Hepatocyte (in vitro differentiated cells): ENCODE results near the gene SERAC1. TPM values are rescaled to one million over a fixed set of nuclear protein-coding genes. Genes with fewer than 3 reads are reported as not detected.
"Not testable (repeated sequence)": the region's sequence is repeated elsewhere in the genome, so short reads cannot be mapped to it uniquely, and the experiment has no call there.

Experiments
- DNase-seq: peaks from one replicate; pipeline ENCODE4 v3.0.0-alpha.2; 2016; ENCODE audit warnings: low spot score
- H2AFZ ChIP-seq: fragments of 200-600 bp; sonication (generic); 2 replicates; pipeline ENCODE4 v1.6.0; 2016; ENCODE audit warnings: antibody characterized with exemption, mild to moderate bottlenecking
- H3K27ac ChIP-seq: fragments of 200-600 bp; sonication (generic); 2 replicates; pipeline ENCODE4 v1.5.1; 2016; ENCODE audit warnings: mild to moderate bottlenecking
- H3K27me3 ChIP-seq: fragments of 200-600 bp; sonication (generic); 2 replicates; pipeline ENCODE4 v1.6.1; 2016
- H3K36me3 ChIP-seq: fragments of 200-600 bp; sonication (generic); replicated peaks from 2 replicates; pipeline ENCODE4 v1.5.1; 2016; ENCODE audit warnings: low read depth; ENCODE audit not compliant: insufficient read depth
- H3K4me1 ChIP-seq: fragments of 200-600 bp; sonication (generic); 2 replicates; pipeline ENCODE4 v1.5.1; 2016; ENCODE audit warnings: mild to moderate bottlenecking, moderate library complexity; ENCODE audit not compliant: insufficient read depth
- H3K4me2 ChIP-seq: fragments of 200-600 bp; sonication (generic); 2 replicates; pipeline ENCODE4 v1.6.0; 2016
- H3K4me3 ChIP-seq: fragments of 200-600 bp; sonication (generic); 2 replicates; pipeline ENCODE4 v1.5.1; 2016; ENCODE audit warnings: mild to moderate bottlenecking
- H3K79me2 ChIP-seq: fragments of 200-600 bp; sonication (generic); 2 replicates; pipeline ENCODE4 v1.6.0; 2017; ENCODE audit warnings: mild to moderate bottlenecking
- H3K9me2 ChIP-seq: fragments of 200-600 bp; sonication (generic); replicated peaks from 2 replicates; pipeline ENCODE4 v1.6.0; 2017; ENCODE audit warnings: mild to moderate bottlenecking; ENCODE audit not compliant: insufficient read depth
- H3K9me3 ChIP-seq: fragments of 200-600 bp; sonication (generic); 2 replicates; pipeline ENCODE4 v1.5.1; 2016; ENCODE audit warnings: low read depth, mild to moderate bottlenecking
- H4K20me1 ChIP-seq: fragments of 200-600 bp; sonication (generic); 2 replicates; pipeline ENCODE4 v1.6.0; 2016; ENCODE audit warnings: mild to moderate bottlenecking; ENCODE audit not compliant: insufficient read depth, poor library complexity, severe bottlenecking
- EZH2 ChIP-seq: fragments of 200-600 bp; sonication (generic); IDR thresholded peaks from 2 replicates; pipeline ENCODE4 v1.6.1; 2016; ENCODE audit warnings: antibody characterized with exemption, mild to moderate bottlenecking, borderline replicate concordance
- EZH2phosphoT487 ChIP-seq: fragments of 200-600 bp; sonication (generic); IDR thresholded peaks from one replicate; pipeline ENCODE4 v1.6.1; 2018; ENCODE audit warnings: antibody characterized with exemption, mild to moderate bottlenecking, low read depth, moderate library complexity; ENCODE audit not compliant: unreplicated experiment, severe bottlenecking
- WGBS: methylation state at CpG from one replicate; pipeline ENCODE4 v1.1.6; 2016; ENCODE audit warnings: low lambda C conversion rate; ENCODE audit errors: missing lambda C conversion rate; 5-methylcytosine and 5-hydroxymethylcytosine counted together
- polyA plus RNA-seq: library from polyadenylated mRNA; unstranded; fragments of >200 nt; fragmentation: Nextera tagmentation; extraction: Ambion mirVana; gene quantifications from 2 replicates; pipeline ENCODE4 v1.2.1, GENCODE V29; 2016
- total RNA-seq: library from RNA; depleted of rRNA; stranded (reverse); fragments of >200 nt; gene quantifications from 2 replicates; pipeline ENCODE4 v1.2.3, GENCODE V29; 2014
- TF ChIP-seq, protein P1 (sequence below): fragments of 200-600 bp; sonication (generic); IDR thresholded peaks from 2 replicates; pipeline ENCODE4 v1.5.1; 2016; ENCODE audit warnings: antibody characterized with exemption, mild to moderate bottlenecking; ENCODE audit not compliant: poor library complexity

Gene SERAC1
- total and polyA plus RNA-seq, 2 experiments from 2014 or later: 4.9 to 15.2 TPM

DNA sequence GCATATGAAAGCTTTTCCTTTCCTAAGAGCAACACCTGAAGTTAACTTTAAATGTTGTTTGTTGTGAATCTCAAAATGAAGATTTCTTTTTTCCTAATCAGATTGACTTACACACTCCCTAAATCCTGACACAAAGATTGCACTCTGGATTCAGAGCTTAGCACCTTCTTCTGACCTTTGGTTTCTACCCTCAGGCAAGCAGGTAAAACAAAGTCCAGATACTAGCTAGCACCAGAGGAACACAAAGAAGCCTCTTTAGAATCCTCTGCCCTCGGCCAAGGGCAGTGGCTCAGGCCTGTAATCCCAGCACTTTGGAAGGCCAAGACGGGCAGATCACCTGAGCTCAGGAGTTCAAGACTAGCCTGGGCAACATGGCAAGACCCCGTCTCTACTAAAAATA lies 14.5 kb downstream of the SERAC1 start:
- Histone ChIP-seq H3K4me3 (no peak overlapping the region), H4K20me1 (no peaks in the 10 kb centered on the region), H3K27me3 (no peaks in the 10 kb centered on the region), H2AFZ (no peak overlapping the region), H3K36me3 (no peaks in the 10 kb centered on the region), H3K9me3 (no peaks in the 10 kb centered on the region), H3K4me2 (no peak overlapping the region), H3K4me1 (no peaks in the 10 kb centered on the region), H3K79me2 (no peaks in the 10 kb centered on the region), H3K9me2 (no peaks in the 10 kb centered on the region), H3K27ac (no peak overlapping the region)
- no peak for TF ChIP-seq EZH2phosphoT487
- TF ChIP-seq, protein P1, sequence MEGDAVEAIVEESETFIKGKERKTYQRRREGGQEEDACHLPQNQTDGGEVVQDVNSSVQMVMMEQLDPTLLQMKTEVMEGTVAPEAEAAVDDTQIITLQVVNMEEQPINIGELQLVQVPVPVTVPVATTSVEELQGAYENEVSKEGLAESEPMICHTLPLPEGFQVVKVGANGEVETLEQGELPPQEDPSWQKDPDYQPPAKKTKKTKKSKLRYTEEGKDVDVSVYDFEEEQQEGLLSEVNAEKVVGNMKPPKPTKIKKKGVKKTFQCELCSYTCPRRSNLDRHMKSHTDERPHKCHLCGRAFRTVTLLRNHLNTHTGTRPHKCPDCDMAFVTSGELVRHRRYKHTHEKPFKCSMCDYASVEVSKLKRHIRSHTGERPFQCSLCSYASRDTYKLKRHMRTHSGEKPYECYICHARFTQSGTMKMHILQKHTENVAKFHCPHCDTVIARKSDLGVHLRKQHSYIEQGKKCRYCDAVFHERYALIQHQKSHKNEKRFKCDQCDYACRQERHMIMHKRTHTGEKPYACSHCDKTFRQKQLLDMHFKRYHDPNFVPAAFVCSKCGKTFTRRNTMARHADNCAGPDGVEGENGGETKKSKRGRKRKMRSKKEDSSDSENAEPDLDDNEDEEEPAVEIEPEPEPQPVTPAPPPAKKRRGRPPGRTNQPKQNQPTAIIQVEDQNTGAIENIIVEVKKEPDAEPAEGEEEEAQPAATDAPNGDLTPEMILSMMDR: no peak
- TF ChIP-seq EZH2: no peak
- DNase-seq: no peak
- WGBS: 55% methylated on average over 3 of the region's 3 CpGs

GRCh38 chr6:158152659-158153058 lies 15.4 kb downstream of the SERAC1 start:
- Histone ChIP-seq H3K9me2 (no peaks in the 10 kb centered on the region), H3K4me2 (no peak overlapping the region), H3K36me3 (no peaks in the 10 kb centered on the region), H3K4me1 (no peaks in the 10 kb centered on the region), H2AFZ (no peak overlapping the region), H4K20me1 (no peaks in the 10 kb centered on the region), H3K79me2 (no peaks in the 10 kb centered on the region), H3K9me3 (no peaks in the 10 kb centered on the region), H3K27me3 (no peaks in the 10 kb centered on the region), H3K4me3 (no peak overlapping the region), H3K27ac (no peak overlapping the region)
- DNase-seq: no peak
- 89% methylated on average over 4 of the region's 4 CpGs for WGBS
- TF ChIP-seq EZH2 (no peak), EZH2phosphoT487 (no peak)
- TF ChIP-seq, protein P1: no peak

- H3K9me3 ChIP-seq, H3K4me2 ChIP-seq, DNase-seq, H3K36me3 ChIP-seq, H3K4me3 ChIP-seq, H3K27ac ChIP-seq, H3K79me2 ChIP-seq, H3K4me1 ChIP-seq, H3K9me2 ChIP-seq, H2AFZ ChIP-seq, H3K27me3 ChIP-seq, H4K20me1 ChIP-seq: not testable (repeated sequence)
- WGBS: 89% methylated on average over 7 of the region's 7 CpGs
Observed at GRCh38 chr6:158152025-158152424, 16.0 kb downstream of the SERAC1 start.

GRCh38 chr6:158150701-158151100 lies 17.4 kb downstream of the SERAC1 start:
- H3K9me2 ChIP-seq: no peaks in the 10 kb centered on the region
- no peaks in the 10 kb centered on the region for H3K4me1 ChIP-seq
- no peak for TF ChIP-seq EZH2
- no peak for TF ChIP-seq EZH2phosphoT487
- no peak overlapping the region for H2AFZ ChIP-seq
- no peak overlapping the region for H3K27ac ChIP-seq
- no peaks in the 10 kb centered on the region for H3K36me3 ChIP-seq
- no peaks in the 10 kb centered on the region for H3K9me3 ChIP-seq
- DNase-seq: no peak
- H3K27me3 ChIP-seq: no peaks in the 10 kb centered on the region
- H3K4me2 ChIP-seq: no peak overlapping the region
- WGBS: 74% methylated on average over 5 of the region's 5 CpGs
- H4K20me1 ChIP-seq: no peaks in the 10 kb centered on the region
- H3K79me2 ChIP-seq: no peaks in the 10 kb centered on the region
- H3K4me3 ChIP-seq: no peak overlapping the region

DNA sequence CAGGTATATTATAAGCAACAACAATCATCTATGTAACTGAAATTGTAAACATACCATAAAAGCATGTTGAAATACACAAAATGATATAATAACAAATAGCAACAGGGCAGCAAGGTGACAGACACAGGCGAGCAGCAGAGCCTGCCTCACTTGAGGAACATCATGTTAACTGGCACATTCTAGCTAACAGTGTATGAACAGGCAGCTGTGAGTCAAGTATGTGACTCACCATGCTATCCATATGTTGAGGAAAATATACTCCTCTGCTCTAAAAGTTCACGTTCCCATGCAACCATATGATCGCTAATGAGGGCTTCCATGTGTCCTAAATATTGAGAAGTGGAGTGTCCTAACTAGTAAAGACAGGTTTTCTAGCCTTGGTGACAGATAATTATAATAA lies 18.4 kb downstream of the SERAC1 start:
- no peaks in the 10 kb centered on the region for H3K9me3 ChIP-seq
- TF ChIP-seq, protein P1: no peak
- no peak for TF ChIP-seq EZH2phosphoT487
- no peak for TF ChIP-seq EZH2
- H3K4me3 ChIP-seq: no peak overlapping the region
- H3K27me3 ChIP-seq: no peaks in the 10 kb centered on the region
- H3K4me1 ChIP-seq: no peaks in the 10 kb centered on the region
- H3K79me2 ChIP-seq: no peaks in the 10 kb centered on the region
- H3K9me2 ChIP-seq: no peaks in the 10 kb centered on the region
- no peaks in the 10 kb centered on the region for H3K36me3 ChIP-seq
- no peak for DNase-seq
- 76% methylated on average over 3 of the region's 3 CpGs for WGBS
- no peak overlapping the region for H3K27ac ChIP-seq
- H4K20me1 ChIP-seq: no peaks in the 10 kb centered on the region
- H3K4me2 ChIP-seq: no peak overlapping the region
- no peak overlapping the region for H2AFZ ChIP-seq
